22Rv1 (cell line): ENCODE results near the gene ABHD16B.

ENCODE experiments used
- CTCF ChIP-seq: fragments of 450-650 bp; IDR thresholded peaks from 2 replicates; pipeline ENCODE4 v1.5.1; 2017; ENCODE audit warnings: mild to moderate bottlenecking
- ZFX ChIP-seq: fragments of 450-650 bp; IDR thresholded peaks from 2 replicates; pipeline ENCODE4 v1.6.1; 2017; ENCODE audit warnings: antibody characterized with exemption, borderline replicate concordance

- no peak for TF ChIP-seq CTCF
- no peak for TF ChIP-seq ZFX
Measured at GRCh38 chr20:63861981-63862901, 943 bp downstream of the ABHD16B start.
